NB4 (cell line): ENCODE data around the gene DNAJB12.

Source experiments
- CTCF ChIP-seq: IDR thresholded peaks from one replicate; pipeline ENCODE4 v1.5.1; 2012; ENCODE audit warnings: low read depth, low read length
- MAX ChIP-seq: IDR thresholded peaks from 2 replicates; pipeline ENCODE4 v1.6.1; 2011; ENCODE audit warnings: low read depth, low read length
- POLR2A ChIP-seq: IDR thresholded peaks from 2 replicates; pipeline ENCODE4 v1.6.1; 2011; ENCODE audit warnings: mild to moderate bottlenecking; ENCODE audit not compliant: insufficient read length; ENCODE audit errors: extremely low read depth

- no peak for TF ChIP-seq POLR2A
- no peak for TF ChIP-seq CTCF
- TF ChIP-seq MAX: no peak
These were observed 44.5 kb downstream of the DNAJB12 start for GRCh38 chr10:72310241-72310633.
